WTC11 (cell line): Measurements from ENCODE around the gene TBC1D20. TPM values are rescaled to one million over a fixed set of nuclear protein-coding genes. Genes with fewer than 3 reads are reported as not detected.

Source experiments
- ATAC-seq: fragments of 200-7000 bp; cut with Tn5 transposase; 2 replicates; pipeline ENCODE4 v1.10.0; 2021; ENCODE audit warnings: mild to moderate bottlenecking, moderate library complexity
- CTCF ChIA-PET: fragments of 300-600 bp; sonication (Branson Sonifier 250); formaldehyde crosslinking; loops from one replicate; lab custom pipeline; 2021; ENCODE audit warnings: antibody characterized with exemption; lab: Charles Lee
- POLR2A ChIA-PET: fragments of 350-600 bp; sonication (Branson Sonifier 250); formaldehyde crosslinking; loops from one replicate; lab custom pipeline; 2021; ENCODE audit warnings: antibody characterized with exemption; lab: Charles Lee
- DNase-seq: peaks from one replicate; pipeline ENCODE4 v3.0.0; 2021; ENCODE audit warnings: low spot score
- H3K27ac Mint-ChIP-seq: 2 replicates; pipeline ENCODE4 v1.8.0; 2021; ENCODE audit warnings: mixed read lengths
- H3K27me3 Mint-ChIP-seq: 2 replicates; pipeline ENCODE4 v1.8.0; 2021; ENCODE audit warnings: low read depth, mild to moderate bottlenecking, moderate library complexity, mixed read lengths
- H3K36me3 Mint-ChIP-seq: 2 replicates; pipeline ENCODE4 v1.8.0; 2021; ENCODE audit warnings: mixed read lengths
- H3K4me1 Mint-ChIP-seq: 2 replicates; pipeline ENCODE4 v1.8.0; 2022; ENCODE audit warnings: mixed read lengths
- H3K4me3 Mint-ChIP-seq: 2 replicates; pipeline ENCODE4 v1.8.0; 2021; ENCODE audit warnings: mild to moderate bottlenecking, moderate library complexity, mixed read lengths
- H3K9me3 Mint-ChIP-seq: 2 replicates; pipeline ENCODE4 v1.8.0; 2021; ENCODE audit warnings: mixed read lengths
- CREB1 ChIP-seq: sonication (generic); formaldehyde crosslinking; IDR thresholded peaks from 2 replicates; pipeline ENCODE4 v1.8.0; 2023; ENCODE audit warnings: mild to moderate bottlenecking, missing genetic modification reagents
- CTCF ChIP-seq: fragments of 200-600 bp; IDR thresholded peaks from 2 replicates; pipeline ENCODE4 v1.8.0; 2022; ENCODE audit warnings: antibody characterized with exemption
- ERG ChIP-seq: fragments of 250-450 bp; sonication (Bioruptor Pico); IDR thresholded peaks from 2 replicates; pipeline ENCODE4 v1.8.0; 2021; ENCODE audit warnings: mild to moderate bottlenecking
- ESRRA ChIP-seq: sonication (generic); formaldehyde crosslinking; IDR thresholded peaks from 2 replicates; pipeline ENCODE4 v1.8.1; 2022; ENCODE audit warnings: mild to moderate bottlenecking, missing genetic modification reagents, borderline replicate concordance
- ETV6 ChIP-seq: sonication (generic); formaldehyde crosslinking; IDR thresholded peaks from 2 replicates; pipeline ENCODE4 v1.8.1; 2022; ENCODE audit warnings: mild to moderate bottlenecking, missing genetic modification reagents
- FOXK1 ChIP-seq: sonication (generic); formaldehyde crosslinking; IDR thresholded peaks from 2 replicates; pipeline ENCODE4 v1.8.0; 2022; ENCODE audit warnings: mild to moderate bottlenecking, moderate library complexity, missing genetic modification reagents
- GRHL2 ChIP-seq: fragments of 250-450 bp; sonication (Bioruptor Pico); IDR thresholded peaks from 2 replicates; pipeline ENCODE4 v1.8.0; 2022; ENCODE audit warnings: mild to moderate bottlenecking, moderate library complexity; ENCODE audit not compliant: insufficient replicate concordance, severe bottlenecking
- NR2C2 ChIP-seq: sonication (generic); formaldehyde crosslinking; IDR thresholded peaks from 2 replicates; pipeline ENCODE4 v1.8.0; 2022; ENCODE audit warnings: mild to moderate bottlenecking, missing genetic modification reagents
- PREB ChIP-seq: sonication (generic); formaldehyde crosslinking; IDR thresholded peaks from 2 replicates; pipeline ENCODE4 v1.8.1; 2022; ENCODE audit warnings: mild to moderate bottlenecking, missing genetic modification reagents, moderate library complexity, borderline replicate concordance
- SOX15 ChIP-seq: fragments of 250-450 bp; sonication (Bioruptor Pico); IDR thresholded peaks from 2 replicates; pipeline ENCODE4 v1.9.0; 2021; ENCODE audit warnings: mild to moderate bottlenecking
- ZNF317 ChIP-seq: sonication (generic); formaldehyde crosslinking; IDR thresholded peaks from 2 replicates; pipeline ENCODE4 v1.8.1; 2023; ENCODE audit warnings: low read depth, mild to moderate bottlenecking, moderate library complexity, missing genetic modification reagents, borderline replicate concordance
- total RNA-seq: library from RNA; stranded (reverse); gene quantifications from 3 replicates; pipeline ENCODE4 v1.2.3, GENCODE V29; 2021
- TF ChIP-seq, protein P1 (sequence below): sonication (generic); formaldehyde crosslinking; conservative IDR thresholded peaks from 2 replicates; pipeline ENCODE4 v1.8.1; 2023; ENCODE audit warnings: mild to moderate bottlenecking, low read depth, missing genetic modification reagents, moderate library complexity
- TF ChIP-seq, protein P2 (sequence below): fragments of 250-450 bp; sonication (Bioruptor Pico); IDR thresholded peaks from 2 replicates; pipeline ENCODE4 v1.9.0; 2021; ENCODE audit warnings: mild to moderate bottlenecking
- TF ChIP-seq, protein P3 (sequence below): sonication (generic); formaldehyde crosslinking; IDR thresholded peaks from 2 replicates; pipeline ENCODE4 v1.8.1; 2023; ENCODE audit warnings: mild to moderate bottlenecking, missing genetic modification reagents, moderate library complexity
- TF ChIP-seq, protein P4 (sequence below): fragments of 250-450 bp; sonication (Bioruptor Pico); IDR thresholded peaks from 2 replicates; pipeline ENCODE4 v1.9.0; 2021; ENCODE audit warnings: moderate library complexity, mild to moderate bottlenecking, inconsistent platforms, borderline replicate concordance
- TF ChIP-seq, protein P5 (sequence below): fragments of 250-450 bp; sonication (Bioruptor Pico); IDR thresholded peaks from 2 replicates; pipeline ENCODE4 v2.1.2; 2022; ENCODE audit warnings: mild to moderate bottlenecking, moderate library complexity

TBC1D20 gene
- total RNA-seq, 1 experiment from 2014 or later = 14.6 TPM

GRCh38 chr20:487655-488054 lies 25.3 kb upstream of the TBC1D20 start:
- Mint-ChIP-seq H3K27ac (no peak overlapping the region), H3K4me3 (no peak overlapping the region), H3K9me3 (no peaks in the 10 kb centered on the region), H3K27me3 (no peaks in the 10 kb centered on the region), H3K4me1 (no peaks in the 10 kb centered on the region), H3K36me3 (peaks cover 86% of the 10 kb centered on the region)
- DNase-seq (no peak), ATAC-seq (no peak)
- ChIA-PET CTCF (interaction anchor here (1.7 kb wide), 1 partner anchor 90 kb away, joined by 4 read pairs; no protein-coding TSS in a partner anchor), POLR2A (no interaction called here)
- TF ChIP-seq, protein P1, sequence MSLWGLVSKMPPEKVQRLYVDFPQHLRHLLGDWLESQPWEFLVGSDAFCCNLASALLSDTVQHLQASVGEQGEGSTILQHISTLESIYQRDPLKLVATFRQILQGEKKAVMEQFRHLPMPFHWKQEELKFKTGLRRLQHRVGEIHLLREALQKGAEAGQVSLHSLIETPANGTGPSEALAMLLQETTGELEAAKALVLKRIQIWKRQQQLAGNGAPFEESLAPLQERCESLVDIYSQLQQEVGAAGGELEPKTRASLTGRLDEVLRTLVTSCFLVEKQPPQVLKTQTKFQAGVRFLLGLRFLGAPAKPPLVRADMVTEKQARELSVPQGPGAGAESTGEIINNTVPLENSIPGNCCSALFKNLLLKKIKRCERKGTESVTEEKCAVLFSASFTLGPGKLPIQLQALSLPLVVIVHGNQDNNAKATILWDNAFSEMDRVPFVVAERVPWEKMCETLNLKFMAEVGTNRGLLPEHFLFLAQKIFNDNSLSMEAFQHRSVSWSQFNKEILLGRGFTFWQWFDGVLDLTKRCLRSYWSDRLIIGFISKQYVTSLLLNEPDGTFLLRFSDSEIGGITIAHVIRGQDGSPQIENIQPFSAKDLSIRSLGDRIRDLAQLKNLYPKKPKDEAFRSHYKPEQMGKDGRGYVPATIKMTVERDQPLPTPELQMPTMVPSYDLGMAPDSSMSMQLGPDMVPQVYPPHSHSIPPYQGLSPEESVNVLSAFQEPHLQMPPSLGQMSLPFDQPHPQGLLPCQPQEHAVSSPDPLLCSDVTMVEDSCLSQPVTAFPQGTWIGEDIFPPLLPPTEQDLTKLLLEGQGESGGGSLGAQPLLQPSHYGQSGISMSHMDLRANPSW (CRISPR knock-in tag) = no peak
- no peak for TF ChIP-seq NR2C2
- TF ChIP-seq SOX15 (CRISPR knock-in tag) = no peak
- TF ChIP-seq ETV6 (CRISPR knock-in tag) = no peak
- TF ChIP-seq CTCF = no peak
- no peak for TF ChIP-seq GRHL2 (CRISPR knock-in tag)
- TF ChIP-seq ERG (CRISPR knock-in tag) = no peak
- TF ChIP-seq, protein P2, sequence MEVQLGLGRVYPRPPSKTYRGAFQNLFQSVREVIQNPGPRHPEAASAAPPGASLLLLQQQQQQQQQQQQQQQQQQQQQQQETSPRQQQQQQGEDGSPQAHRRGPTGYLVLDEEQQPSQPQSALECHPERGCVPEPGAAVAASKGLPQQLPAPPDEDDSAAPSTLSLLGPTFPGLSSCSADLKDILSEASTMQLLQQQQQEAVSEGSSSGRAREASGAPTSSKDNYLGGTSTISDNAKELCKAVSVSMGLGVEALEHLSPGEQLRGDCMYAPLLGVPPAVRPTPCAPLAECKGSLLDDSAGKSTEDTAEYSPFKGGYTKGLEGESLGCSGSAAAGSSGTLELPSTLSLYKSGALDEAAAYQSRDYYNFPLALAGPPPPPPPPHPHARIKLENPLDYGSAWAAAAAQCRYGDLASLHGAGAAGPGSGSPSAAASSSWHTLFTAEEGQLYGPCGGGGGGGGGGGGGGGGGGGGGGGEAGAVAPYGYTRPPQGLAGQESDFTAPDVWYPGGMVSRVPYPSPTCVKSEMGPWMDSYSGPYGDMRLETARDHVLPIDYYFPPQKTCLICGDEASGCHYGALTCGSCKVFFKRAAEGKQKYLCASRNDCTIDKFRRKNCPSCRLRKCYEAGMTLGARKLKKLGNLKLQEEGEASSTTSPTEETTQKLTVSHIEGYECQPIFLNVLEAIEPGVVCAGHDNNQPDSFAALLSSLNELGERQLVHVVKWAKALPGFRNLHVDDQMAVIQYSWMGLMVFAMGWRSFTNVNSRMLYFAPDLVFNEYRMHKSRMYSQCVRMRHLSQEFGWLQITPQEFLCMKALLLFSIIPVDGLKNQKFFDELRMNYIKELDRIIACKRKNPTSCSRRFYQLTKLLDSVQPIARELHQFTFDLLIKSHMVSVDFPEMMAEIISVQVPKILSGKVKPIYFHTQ (CRISPR knock-in tag) = no peak
- TF ChIP-seq, protein P3, sequence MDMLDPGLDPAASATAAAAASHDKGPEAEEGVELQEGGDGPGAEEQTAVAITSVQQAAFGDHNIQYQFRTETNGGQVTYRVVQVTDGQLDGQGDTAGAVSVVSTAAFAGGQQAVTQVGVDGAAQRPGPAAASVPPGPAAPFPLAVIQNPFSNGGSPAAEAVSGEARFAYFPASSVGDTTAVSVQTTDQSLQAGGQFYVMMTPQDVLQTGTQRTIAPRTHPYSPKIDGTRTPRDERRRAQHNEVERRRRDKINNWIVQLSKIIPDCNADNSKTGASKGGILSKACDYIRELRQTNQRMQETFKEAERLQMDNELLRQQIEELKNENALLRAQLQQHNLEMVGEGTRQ (CRISPR knock-in tag) = no peak
- no peak for TF ChIP-seq ESRRA
- TF ChIP-seq ZNF317 (CRISPR knock-in tag) = no peak
- TF ChIP-seq, protein P4, sequence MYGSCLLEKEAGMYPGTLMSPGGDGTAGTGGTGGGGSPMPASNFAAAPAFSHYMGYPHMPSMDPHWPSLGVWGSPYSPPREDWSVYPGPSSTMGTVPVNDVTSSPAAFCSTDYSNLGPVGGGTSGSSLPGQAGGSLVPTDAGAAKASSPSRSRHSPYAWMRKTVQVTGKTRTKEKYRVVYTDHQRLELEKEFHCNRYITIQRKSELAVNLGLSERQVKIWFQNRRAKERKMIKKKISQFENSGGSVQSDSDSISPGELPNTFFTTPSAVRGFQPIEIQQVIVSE (CRISPR knock-in tag) = no peak
- no peak for TF ChIP-seq CREB1 (CRISPR knock-in tag)
- TF ChIP-seq PREB (CRISPR knock-in tag) = no peak
- TF ChIP-seq, protein P5, sequence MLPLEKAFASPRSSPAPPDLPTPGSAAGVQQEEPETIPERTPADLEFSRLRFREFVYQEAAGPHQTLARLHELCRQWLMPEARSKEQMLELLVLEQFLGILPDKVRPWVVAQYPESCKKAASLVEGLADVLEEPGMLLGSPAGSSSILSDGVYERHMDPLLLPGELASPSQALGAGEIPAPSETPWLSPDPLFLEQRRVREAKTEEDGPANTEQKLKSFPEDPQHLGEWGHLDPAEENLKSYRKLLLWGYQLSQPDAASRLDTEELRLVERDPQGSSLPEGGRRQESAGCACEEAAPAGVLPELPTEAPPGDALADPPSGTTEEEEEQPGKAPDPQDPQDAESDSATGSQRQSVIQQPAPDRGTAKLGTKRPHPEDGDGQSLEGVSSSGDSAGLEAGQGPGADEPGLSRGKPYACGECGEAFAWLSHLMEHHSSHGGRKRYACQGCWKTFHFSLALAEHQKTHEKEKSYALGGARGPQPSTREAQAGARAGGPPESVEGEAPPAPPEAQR (CRISPR knock-in tag) = no peak
- no peak for TF ChIP-seq FOXK1 (CRISPR knock-in tag)
